ENCODE data around the gene XYLT1.
"Not testable (repeated sequence)": the region's sequence is repeated elsewhere in the genome, so short reads cannot be mapped to it uniquely, and the experiment has no call there.

Gene XYLT1

DNA sequence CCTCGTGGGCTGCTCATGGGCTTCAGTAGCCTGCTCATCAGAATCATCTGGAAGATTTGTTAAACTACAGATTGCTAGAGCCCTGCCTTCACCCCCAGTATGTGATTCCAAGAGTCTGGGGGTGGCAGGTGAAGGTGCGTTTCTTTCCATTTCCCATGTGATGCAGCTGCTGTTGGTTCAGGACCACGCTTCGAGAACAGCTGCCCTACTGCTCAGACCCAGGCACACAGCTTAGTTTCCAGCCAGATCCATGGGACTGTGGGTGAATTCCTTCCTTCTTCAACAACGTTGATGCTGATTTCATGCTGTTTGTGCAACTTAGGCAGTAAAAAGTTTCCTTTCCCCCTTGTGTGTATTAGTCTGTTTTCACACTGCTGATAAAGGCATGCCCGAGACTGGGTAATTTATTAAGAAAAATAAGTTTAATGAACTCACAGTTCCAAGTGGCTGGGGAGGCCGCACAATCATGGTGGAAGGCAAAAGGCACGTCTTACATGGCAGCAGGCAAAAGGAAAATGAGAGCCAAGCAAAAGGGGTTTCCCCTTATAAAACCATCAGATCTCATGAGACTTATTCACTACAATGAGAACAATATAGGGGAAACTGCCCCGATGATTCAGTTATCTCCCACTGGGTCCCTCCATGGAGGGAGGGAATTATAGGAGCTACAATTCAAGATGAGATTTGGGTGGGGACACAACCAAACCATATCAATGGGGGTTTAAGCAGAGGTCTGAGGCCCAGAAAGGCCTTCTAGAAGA is 159.2 kb downstream of the XYLT1 start:
- DNase-seq (ENCODE audit: low read depth in 3 of 3) = no peak

DNA sequence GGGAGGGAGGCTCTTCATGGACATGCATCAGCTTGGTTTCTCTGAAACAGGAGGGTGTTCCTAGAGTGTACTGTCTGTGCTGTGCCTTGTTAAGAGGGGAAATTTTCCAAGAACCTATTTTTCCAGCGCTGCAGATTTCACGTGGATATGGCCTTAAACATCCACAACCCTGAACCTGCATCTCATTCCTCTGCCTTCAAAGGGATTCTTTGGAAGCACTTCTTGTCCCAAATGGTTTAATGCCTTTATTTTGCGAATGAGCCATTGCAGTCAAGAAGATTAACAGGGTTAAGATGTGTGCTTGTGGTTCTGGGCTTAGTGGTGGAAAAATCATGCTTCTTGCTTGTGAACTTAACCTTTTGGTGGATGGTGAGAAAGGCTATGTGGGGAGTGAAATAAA is 161.2 kb downstream of the XYLT1 start:
- DNase-seq (ENCODE audit: low read depth in 3 of 3) = no peak

DNA sequence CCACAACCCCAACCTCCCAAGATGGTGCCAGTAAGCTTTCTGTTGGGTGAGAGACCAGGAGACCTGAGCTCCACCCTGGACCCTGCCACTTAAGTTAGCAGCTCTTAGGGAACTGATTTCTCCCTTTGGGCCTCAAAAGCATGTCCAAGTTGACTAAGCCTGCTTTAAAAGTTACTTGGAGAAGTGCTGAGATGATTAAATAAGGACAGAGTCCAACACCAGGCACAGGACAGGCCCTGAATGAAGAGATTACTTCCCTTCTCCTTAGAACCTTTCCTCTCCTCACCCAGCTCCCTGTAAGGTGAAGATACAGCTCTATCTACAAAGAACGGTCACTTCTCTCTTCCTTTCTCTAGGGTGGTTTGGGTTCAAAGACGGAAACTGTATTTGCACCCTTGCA is 162.6 kb downstream of the XYLT1 start:
- DNase-seq (ENCODE audit: low read depth in 3 of 3) = no peak

- no peak for DNase-seq (ENCODE audit: low read depth in 3 of 3)
Observed at GRCh38 chr16:17307504-17307903, 163.3 kb downstream of the XYLT1 start.

DNA sequence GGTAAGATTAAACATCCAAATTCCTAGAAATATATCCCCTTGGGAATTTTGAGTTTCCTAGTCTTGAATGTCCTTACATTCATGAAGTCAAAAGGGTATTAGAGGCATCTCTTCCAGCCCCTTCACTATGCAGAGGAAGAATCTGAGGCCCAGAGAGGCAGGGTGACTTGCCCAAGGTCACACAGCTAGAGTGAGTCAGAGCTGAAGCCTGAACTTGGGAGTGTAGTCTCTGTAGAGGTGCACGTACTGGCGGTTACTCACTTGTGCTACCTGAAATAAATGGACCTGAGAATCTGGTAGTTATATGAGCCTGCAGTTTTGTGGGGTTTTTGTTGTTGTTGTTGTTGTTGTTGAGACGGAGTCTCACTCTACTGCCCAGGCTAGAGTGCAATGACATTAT is 164.0 kb downstream of the XYLT1 start:
- DNase-seq (ENCODE audit: low read depth in 3 of 3) = no peak

DNA sequence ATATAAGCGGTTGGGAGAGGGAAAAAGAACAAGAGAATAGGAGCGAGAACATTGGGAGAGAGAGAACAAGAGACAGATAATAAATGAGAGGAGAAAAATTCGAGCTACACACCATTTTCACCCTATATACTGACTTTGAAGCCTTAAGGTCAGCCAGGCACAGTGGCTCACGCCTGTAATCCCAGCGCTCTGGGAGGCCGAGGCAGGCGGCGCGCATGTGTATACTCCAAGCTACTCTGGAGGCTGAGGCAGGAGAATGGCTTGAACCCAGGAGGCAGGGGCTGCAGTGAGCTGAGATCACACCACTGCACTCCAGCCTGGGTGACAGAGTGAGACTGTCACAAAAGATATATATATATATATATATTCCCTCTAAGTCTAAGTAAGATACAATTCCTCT is 164.5 kb downstream of the XYLT1 start:
- DNase-seq (ENCODE audit: low read depth in 3 of 3) = not testable (repeated sequence)

GRCh38 chr16:17305694-17306093 is 165.1 kb downstream of the XYLT1 start:
- peak in 2 of 3 donors; percentile 20 to 27 for DNase-seq (ENCODE audit: low read depth in 3 of 3)

DNA sequence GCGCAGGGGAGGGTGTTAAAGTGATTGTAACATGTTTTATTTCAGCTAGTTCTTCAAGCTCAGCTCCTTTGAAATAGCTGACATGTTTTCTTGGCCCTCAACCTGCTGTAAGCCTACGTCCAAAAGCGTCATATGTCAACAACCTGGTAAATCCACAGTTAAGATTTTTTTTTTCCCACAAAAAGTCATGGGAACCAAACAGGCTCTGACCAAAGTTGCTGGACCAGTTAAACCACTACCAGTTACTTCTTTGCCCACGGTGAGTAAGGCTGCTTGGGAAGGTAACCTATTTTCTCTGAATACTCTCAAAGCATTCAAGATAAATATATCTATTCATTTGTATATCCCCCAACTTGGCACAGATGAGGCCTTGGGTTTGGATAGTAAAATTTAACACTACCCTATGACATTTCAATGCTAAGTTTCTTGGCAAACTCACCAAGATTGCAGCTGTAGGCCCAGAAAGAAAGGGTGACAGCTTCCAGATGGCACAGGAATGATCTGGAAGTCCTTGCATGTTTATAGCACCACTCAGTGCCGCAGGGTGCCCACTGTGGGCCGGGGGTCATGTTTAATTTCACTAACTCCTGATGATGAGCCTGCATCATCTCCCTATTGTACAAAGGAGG is 166.2 kb downstream of the XYLT1 start:
- no peak for DNase-seq (ENCODE audit: low read depth in 3 of 3)

DNA sequence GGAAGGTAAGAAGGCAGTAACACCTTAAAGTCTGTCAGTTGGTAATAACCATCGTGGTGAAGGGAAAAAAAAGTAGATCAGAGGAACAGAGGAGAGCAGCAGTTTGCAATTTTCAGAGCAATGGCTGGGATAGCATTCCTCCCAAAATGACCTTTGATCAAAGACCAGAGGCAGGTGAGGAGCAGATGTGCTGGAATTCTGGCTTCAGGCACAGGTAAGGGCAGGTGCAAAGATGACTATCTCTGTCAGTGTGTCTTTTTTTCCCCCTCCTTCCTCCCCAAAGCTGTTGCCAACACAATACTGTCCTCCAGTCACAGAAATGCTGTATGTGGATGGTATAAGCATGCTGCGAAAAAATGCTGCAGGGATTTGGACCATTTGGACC is 166.7 kb downstream of the XYLT1 start:
- DNase-seq (ENCODE audit: low read depth in 3 of 3) = no peak

DNA sequence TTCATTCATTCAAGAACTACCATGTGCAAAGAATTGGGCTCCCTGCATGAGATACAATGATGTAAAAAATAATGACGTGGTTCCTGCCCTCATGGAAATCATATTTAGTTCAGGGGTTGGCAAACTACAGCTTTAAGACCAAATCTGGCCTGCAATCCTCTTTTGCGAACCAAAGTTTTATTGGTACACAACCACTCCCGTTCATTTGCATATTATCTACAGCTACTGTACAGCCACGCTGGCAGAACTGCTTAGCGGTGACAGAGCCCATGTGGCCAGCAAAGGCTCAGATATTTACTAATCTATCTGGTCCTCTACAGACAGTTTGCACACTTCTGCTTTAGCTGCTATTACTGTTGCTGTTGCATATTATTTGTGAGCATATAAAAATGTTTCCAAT is 167.7 kb downstream of the XYLT1 start:
- DNase-seq (ENCODE audit: low read depth in 3 of 3) = no peak

- DNase-seq (ENCODE audit: low read depth in 3 of 3) = no peak
Observed at GRCh38 chr16:17302620-17303019, 168.1 kb downstream of the XYLT1 start.

DNA sequence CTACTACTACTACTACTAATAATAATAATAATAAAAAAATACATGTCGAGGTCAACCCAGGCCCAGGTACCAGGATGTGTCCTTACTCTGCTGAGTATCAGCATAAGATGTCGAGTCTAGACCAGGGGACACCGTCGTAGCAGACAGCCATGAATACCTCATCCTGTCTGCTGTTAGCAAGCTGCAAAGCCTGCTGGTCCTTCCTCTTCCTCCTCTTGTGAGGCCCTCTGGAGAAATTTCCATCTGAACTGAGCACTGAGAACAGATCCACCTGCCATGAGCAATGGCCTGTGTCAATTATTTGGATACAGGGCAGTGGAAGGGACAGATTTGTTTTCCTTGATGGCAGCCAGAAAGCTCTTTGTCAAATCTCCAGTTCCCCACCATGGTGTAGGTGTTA is 168.5 kb downstream of the XYLT1 start:
- no peak for DNase-seq (ENCODE audit: low read depth in 3 of 3)

DNA sequence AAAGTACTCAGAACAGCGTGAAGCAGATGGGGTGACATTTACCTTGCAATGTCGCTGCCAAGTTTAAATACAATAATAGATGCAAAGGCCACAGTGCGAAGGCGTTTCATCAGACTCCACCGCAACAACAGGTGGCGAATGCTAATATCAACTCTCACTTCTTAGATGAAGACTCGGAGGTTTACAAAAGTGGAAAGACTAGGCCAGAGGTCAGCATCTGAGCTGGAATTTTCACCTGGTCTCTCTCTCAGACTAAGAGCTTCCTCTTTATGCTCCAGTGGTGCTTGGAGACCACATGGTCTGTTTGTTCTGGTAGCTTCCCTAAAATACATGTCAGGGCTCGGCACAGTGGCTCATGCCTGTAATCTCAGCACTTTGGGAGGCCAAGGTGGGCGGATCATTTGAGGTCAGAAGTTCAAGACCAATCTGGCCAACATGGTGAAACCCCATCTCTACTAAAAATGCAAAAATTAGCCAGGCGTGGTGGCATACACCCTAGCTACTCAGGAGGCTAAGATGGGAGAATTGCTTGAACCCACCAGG is 169.1 kb downstream of the XYLT1 start:
- no peak for DNase-seq (ENCODE audit: low read depth in 3 of 3)

- no peak for DNase-seq (ENCODE audit: low read depth in 3 of 3)
Observed at GRCh38 chr16:17301184-17301583, 169.6 kb downstream of the XYLT1 start.

GRCh38 chr16:17299790-17300189 is 171.0 kb downstream of the XYLT1 start:
- DNase-seq (ENCODE audit: low read depth in 3 of 3) = no peak

DNA sequence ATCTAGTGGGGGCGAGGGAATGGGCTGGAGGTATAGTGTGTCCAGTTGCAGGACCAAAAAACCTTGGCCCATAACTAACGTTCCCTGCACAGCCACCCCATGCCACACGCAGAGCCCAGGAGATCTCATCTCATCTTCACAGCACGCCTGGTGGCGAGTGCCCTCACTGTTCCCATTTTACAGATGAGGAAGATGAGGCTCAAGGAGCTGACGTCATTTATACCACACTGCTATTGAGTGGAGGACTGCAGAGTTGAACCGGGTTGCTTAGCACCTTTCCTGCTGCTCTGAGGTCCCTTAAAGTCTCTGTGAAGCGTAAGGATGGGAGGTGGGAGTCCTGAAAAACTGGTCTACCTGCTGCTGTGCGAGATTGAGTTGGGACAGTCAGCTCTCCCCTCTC is 172.5 kb downstream of the XYLT1 start:
- no peak for DNase-seq (ENCODE audit: low read depth in 3 of 3)

DNA sequence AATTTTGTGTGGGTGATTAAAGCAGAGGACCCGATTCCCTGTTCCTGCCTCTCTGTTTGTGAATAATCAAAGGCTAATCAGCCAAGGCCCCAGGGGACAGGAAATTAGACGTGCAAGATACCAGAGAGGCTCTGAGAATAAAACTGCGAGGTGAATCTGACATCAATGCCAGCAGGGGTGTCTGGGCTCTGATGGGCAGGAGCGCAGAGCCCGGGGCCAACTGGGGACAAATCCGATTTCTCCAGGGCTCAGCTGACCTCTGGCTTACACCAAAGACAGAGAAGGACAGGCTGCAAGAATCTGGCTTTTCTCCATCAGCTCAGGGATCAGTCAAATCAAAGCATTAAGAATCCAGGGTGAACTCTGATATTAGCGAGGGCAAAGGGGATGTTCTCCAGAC is 174.3 kb downstream of the XYLT1 start:
- no peak for DNase-seq (ENCODE audit: low read depth in 3 of 3)

DNA sequence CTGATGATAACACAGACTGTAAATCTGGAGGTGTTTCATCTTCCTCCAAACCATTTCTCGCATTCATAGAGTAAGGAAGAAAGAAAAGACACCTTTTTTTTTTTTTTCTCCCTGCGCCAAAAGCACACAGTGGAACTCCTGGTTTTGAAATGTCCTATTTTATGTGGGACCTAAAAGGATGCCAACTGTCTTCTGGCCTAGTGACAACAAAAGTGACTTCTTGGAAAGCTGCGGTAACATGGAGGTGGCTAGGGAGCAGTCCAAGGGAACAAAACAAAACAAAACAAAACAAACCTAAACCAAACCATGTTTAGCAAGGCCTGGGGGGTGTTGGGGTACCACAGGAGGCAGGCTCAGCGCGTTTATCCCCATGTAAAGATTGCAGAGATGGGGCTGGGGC is 174.8 kb downstream of the XYLT1 start:
- DNase-seq (ENCODE audit: low read depth in 3 of 3) = no peak

DNA sequence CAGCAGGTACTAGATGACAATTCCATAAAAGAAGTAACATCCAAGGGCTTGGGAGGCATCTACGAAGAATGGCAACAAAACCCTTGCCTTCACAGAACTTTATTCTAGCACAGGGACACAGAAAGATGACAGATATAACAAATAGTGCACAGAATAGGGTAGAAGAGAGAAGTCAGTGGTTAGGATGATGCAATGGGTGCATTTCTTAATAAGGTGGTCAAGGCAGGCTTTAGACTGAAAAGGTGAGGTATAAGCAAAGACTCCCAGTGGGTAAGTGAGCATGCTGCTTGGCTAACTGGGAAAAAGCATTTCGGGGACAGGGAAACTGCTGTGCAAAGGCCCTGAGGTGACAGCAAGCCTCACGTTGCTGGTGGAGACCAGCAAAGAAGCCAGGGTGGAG is 175.9 kb downstream of the XYLT1 start:
- DNase-seq (ENCODE audit: low read depth in 3 of 3) = no peak

DNA sequence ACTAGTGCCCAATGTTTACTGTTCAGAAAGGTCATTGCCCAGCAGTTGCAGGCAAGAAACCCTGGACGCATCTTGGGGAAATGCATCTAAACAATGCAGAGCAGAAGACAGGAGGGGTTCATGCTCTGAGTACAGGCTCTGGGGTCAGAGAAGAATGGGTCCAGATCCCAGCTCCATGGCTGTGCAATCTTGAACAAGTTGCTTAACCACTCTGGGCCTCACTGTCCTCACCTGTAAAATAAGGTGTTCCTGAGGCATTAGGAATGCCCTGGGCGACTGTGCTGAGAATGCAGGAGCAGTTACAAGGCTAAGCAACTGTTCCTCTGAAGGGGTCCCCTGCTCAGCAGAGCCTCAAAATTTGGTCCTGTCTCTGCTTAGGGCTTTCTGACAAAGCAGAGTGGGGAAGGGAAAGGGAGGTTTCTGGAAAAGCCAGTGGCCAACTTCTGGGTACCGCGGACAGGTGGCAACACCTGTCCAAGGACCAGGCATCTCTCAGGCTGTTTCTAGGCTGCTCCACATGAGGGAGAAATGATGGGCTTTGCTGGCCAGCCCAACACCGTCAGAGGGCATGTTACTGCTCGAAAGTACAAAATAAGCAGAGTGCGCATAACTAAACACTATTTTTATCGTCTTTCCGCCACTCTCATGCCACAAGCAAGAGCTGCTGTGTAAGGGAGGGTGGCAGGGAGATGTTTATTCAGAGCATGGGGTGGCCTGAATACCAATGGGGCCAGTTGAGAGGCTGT is 176.8 kb downstream of the XYLT1 start:
- DNase-seq (ENCODE audit: low read depth in 3 of 3) = no peak

DNA sequence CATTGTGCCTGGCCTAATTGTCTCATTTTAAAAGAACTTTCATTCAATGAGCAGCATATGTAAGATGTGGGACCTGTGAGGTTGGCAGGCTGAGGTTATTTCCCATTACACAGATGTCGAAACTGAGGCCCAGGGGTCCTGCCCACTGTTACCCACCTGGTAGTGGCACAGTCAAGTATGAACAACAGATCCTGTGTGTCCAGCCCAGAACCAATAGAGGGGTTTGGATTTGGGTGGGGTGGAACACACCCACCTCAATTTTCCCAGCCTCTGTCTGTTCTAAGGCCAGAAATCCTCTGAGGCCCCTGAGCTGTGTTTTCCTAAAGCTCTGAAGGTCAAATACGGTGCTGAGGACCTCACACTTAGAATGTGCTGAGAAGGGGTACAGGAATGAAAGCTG is 179.5 kb downstream of the XYLT1 start:
- DNase-seq (ENCODE audit: low read depth in 3 of 3) = no peak
